Osteocyte (in vitro differentiated cells): ENCODE results near the gene NOP9. TPM values are rescaled to one million over a fixed set of nuclear protein-coding genes. Genes with fewer than 3 reads are reported as not detected.

Source experiments
- DNase-seq: peaks from one replicate; pipeline ENCODE4 v3.0.0; 2021; ENCODE audit warnings: mixed read lengths; ENCODE audit not compliant: unreplicated experiment; ENCODE audit errors: extremely low spot score
- H3K27ac Mint-ChIP-seq: one replicate; pipeline ENCODE4 v1.8.0; 2021; ENCODE audit warnings: mild to moderate bottlenecking, mixed read lengths; ENCODE audit not compliant: unreplicated experiment
- H3K27me3 Mint-ChIP-seq: one replicate; pipeline ENCODE4 v1.8.0; 2021; ENCODE audit warnings: mixed read lengths; ENCODE audit not compliant: unreplicated experiment
- H3K36me3 Mint-ChIP-seq: one replicate; pipeline ENCODE4 v1.8.0; 2021; ENCODE audit warnings: mixed read lengths; ENCODE audit not compliant: unreplicated experiment
- H3K4me1 Mint-ChIP-seq: one replicate; pipeline ENCODE4 v1.8.0; 2021; ENCODE audit warnings: mixed read lengths; ENCODE audit not compliant: unreplicated experiment
- H3K4me3 Mint-ChIP-seq: one replicate; pipeline ENCODE4 v1.8.0; 2021; ENCODE audit warnings: mild to moderate bottlenecking, moderate library complexity, mixed read lengths; ENCODE audit not compliant: unreplicated experiment
- H3K9me3 Mint-ChIP-seq: one replicate; pipeline ENCODE4 v1.8.0; 2021; ENCODE audit warnings: mixed read lengths; ENCODE audit not compliant: unreplicated experiment
- CTCF ChIP-seq: fragments of 200-600 bp; sonication (generic); IDR thresholded peaks from 2 replicates; pipeline ENCODE4 v1.5.0; 2021; ENCODE audit warnings: antibody characterized with exemption, mild to moderate bottlenecking, moderate library complexity
- total RNA-seq: library from RNA; stranded (reverse); gene quantifications from 2 replicates; pipeline ENCODE4 v1.2.1, GENCODE V29; 2021

NOP9 gene
- total RNA-seq, 1 donor from 2014 or later = 28.2 TPM

- Mint-ChIP-seq H3K4me1 (peaks cover 13% of the 10 kb centered on the region), H3K27ac (no peak overlapping the region), H3K27me3 (no peaks in the 10 kb centered on the region), H3K4me3 (no peak overlapping the region), H3K36me3 (no peaks in the 10 kb centered on the region), H3K9me3 (no peaks in the 10 kb centered on the region)
- no peak for DNase-seq
- TF ChIP-seq CTCF = no peak
Measured at GRCh38 chr14:24258119-24258518, 41.5 kb upstream of the NOP9 start.

- Mint-ChIP-seq H3K9me3 (no peaks in the 10 kb centered on the region), H3K27ac (no peak overlapping the region), H3K4me1 (peaks cover 13% of the 10 kb centered on the region), H3K27me3 (no peaks in the 10 kb centered on the region), H3K36me3 (no peaks in the 10 kb centered on the region), H3K4me3 (no peak overlapping the region)
- DNase-seq = no peak
- TF ChIP-seq CTCF = no peak
Measured at GRCh38 chr14:24258548-24259265, 40.9 kb upstream of the NOP9 start.

- Mint-ChIP-seq H3K4me1 (peaks cover 13% of the 10 kb centered on the region), H3K36me3 (no peaks in the 10 kb centered on the region), H3K27ac (no peak overlapping the region), H3K4me3 (no peak overlapping the region), H3K27me3 (no peaks in the 10 kb centered on the region), H3K9me3 (no peaks in the 10 kb centered on the region)
- no peak for DNase-seq
- TF ChIP-seq CTCF = no peak
Measured at GRCh38 chr14:24259282-24260025, 40.2 kb upstream of the NOP9 start.

- no peak overlapping the region for H3K27ac Mint-ChIP-seq
- DNase-seq = no peak
Measured at GRCh38 chr14:24260026-24260779, 39.4 kb upstream of the NOP9 start.

More at GRCh38 chr14:24260026-24260779, 39.4 kb upstream of the NOP9 start:
- TF ChIP-seq CTCF = no peak
- Mint-ChIP-seq H3K4me1 (peaks cover 13% of the 10 kb centered on the region), H3K27me3 (no peaks in the 10 kb centered on the region), H3K4me3 (no peak overlapping the region), H3K36me3 (no peaks in the 10 kb centered on the region), H3K9me3 (no peaks in the 10 kb centered on the region)
